Measurements from ENCODE around the gene STAT6. TPM values are rescaled to one million over a fixed set of nuclear protein-coding genes. Genes with fewer than 3 reads are reported as not detected.
A peak's percentile ranks its signal among the peaks of the same experiment; 100 is the strongest.
"Not testable (repeated sequence)": the region's sequence is repeated elsewhere in the genome, so short reads cannot be mapped to it uniquely, and the experiment has no call there.

The STAT6 gene
- total RNA-seq, 1 donor from 2014 or later, result 167 TPM

DNA sequence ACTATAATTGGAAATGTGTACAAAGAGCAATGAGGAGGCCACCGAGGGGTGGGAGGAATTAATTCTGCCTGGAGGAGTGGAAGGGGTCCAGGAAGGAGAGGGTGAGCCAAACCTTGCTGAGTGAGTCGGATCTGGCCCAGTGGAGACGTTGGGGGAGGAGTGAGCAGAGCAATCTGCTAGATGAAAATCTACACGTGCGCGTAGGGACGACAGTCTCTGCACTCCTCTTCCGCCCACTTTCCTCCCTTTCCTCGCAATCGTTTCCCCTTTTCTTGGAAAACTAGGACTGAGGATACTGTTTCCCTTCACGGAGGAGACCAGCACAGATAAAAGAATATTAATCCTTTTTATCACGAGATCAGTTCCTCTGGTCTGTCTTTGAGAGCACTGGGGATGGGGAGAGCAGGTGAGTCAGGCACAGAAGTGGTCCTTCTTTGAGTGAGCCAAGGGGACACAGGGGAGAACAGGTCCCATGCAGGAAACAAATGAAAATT lies 25.1 kb downstream of the STAT6 start:
- H3K9me3 Mint-ChIP-seq, result no peaks in the 10 kb centered on the region
- DNase-seq (ENCODE audit: low spot score in 2 of 2, unreplicated experiment in 2 of 2), result peak in 1 of 2 experiments; percentile 56
- H3K4me1 Mint-ChIP-seq, result peaks cover 39% of the 10 kb centered on the region
- H3K27me3 Mint-ChIP-seq (ENCODE audit: low read depth), result no peaks in the 10 kb centered on the region
- H3K27ac Mint-ChIP-seq, result peak overlapping the region; percentile 100
- peak overlapping the region; percentile 79 for H3K4me3 Mint-ChIP-seq
- H3K36me3 Mint-ChIP-seq, result peaks cover 9% of the 10 kb centered on the region
- TF ChIP-seq, protein P1, sequence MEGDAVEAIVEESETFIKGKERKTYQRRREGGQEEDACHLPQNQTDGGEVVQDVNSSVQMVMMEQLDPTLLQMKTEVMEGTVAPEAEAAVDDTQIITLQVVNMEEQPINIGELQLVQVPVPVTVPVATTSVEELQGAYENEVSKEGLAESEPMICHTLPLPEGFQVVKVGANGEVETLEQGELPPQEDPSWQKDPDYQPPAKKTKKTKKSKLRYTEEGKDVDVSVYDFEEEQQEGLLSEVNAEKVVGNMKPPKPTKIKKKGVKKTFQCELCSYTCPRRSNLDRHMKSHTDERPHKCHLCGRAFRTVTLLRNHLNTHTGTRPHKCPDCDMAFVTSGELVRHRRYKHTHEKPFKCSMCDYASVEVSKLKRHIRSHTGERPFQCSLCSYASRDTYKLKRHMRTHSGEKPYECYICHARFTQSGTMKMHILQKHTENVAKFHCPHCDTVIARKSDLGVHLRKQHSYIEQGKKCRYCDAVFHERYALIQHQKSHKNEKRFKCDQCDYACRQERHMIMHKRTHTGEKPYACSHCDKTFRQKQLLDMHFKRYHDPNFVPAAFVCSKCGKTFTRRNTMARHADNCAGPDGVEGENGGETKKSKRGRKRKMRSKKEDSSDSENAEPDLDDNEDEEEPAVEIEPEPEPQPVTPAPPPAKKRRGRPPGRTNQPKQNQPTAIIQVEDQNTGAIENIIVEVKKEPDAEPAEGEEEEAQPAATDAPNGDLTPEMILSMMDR (IDR thresholded peaks at IDR 0.05; ENCODE audit: unreplicated experiment), result no peak

GRCh38 chr12:57080855-57081254 lies 30.3 kb downstream of the STAT6 start:
- Mint-ChIP-seq H3K4me1 (peaks cover 37% of the 10 kb centered on the region), H3K27ac (no peak overlapping the region), H3K9me3 (no peaks in the 10 kb centered on the region), H3K36me3 (peaks cover 4% of the 10 kb centered on the region), H3K27me3 (ENCODE audit: low read depth) (no peaks in the 10 kb centered on the region), H3K4me3 (no peak overlapping the region)
- TF ChIP-seq, protein P1 (IDR thresholded peaks at IDR 0.05; ENCODE audit: unreplicated experiment), result no peak
- no peak for DNase-seq (ENCODE audit: low spot score in 2 of 2, unreplicated experiment in 2 of 2)

DNA sequence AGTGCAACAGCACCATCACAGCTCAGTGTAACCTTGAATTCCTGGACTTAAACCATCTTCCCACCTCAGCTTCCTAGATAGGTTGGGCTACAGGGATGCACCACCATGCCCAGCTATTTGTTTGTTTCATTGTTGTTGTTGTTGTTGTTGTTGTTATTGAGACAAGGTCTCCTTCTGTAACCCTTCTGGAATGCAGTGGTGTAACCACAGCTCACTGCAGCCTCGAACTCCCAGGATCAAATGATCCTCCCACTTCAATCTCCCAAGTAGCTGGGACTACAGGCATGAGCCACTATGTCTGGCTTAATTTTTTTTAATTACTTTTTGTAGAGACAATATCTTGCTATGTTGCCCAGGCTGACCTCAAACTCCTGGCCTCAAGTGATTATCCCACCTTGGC lies 31.3 kb downstream of the STAT6 start:
- Mint-ChIP-seq H3K9me3 (no peaks in the 10 kb centered on the region), H3K36me3 (peaks cover 4% of the 10 kb centered on the region), H3K4me1 (peaks cover 27% of the 10 kb centered on the region), H3K27ac (peak overlapping the region; percentile 96), H3K27me3 (ENCODE audit: low read depth) (no peaks in the 10 kb centered on the region), H3K4me3 (peak overlapping the region; percentile 10)
- TF ChIP-seq, protein P1 (IDR thresholded peaks at IDR 0.05; ENCODE audit: unreplicated experiment), result no peak
- no peak for DNase-seq (ENCODE audit: low spot score in 2 of 2, unreplicated experiment in 2 of 2)

DNA sequence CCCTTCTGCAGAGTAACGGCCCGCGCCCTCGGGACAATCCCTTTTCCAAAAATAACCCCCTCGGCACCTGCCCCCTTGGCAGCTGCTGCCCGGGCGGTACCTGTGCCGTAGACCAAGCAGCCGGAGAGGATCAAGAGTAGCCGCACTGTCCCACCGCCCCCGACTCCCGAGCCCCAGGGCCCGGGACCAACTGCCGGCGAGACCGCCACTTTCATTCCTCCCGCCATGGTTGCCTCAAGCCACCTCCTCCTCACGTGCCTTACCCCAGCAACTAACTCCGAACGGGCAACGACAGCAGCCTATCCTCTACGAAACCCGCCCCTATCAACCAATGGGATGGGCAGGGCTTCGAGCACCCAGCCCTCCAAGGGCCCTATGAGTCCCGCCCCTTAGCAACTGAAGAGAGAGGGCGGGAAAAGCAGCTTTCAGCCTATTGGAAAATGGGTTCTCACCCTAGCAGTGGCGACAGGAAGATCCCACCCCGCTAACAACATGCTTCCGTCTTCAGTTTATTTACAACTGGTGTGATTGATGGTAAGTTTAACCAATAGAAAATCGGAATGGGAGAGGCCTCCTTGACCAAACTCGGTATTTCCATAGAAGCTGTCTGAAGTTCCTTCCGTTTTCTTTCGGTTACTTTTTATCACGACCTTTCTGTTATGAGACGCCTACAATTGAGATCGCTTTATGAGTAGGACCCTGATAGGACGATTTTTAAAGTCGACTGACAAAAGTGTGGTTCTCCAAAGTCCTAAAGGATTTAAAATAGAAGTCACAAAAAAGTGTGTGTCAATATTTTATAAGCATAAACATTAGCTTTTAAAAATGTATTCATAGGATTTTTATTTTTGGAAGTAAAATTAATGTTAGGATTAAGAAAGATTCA lies 32.4 kb downstream of the STAT6 start, which contains the start of gene NEMP1:
Gene NEMP1 (minus strand): TSS at position 273 of the 886 bp plus-strand sequence. CDS start 46 bp downstream, at position 227.
- peaks cover 22% of the 10 kb centered on the region for H3K4me1 Mint-ChIP-seq
- H3K9me3 Mint-ChIP-seq, result no peaks in the 10 kb centered on the region
- TF ChIP-seq, protein P1 (IDR thresholded peaks at IDR 0.05; ENCODE audit: unreplicated experiment), result no peak
- H3K27ac Mint-ChIP-seq, result peak within 1 kb of the TSS; percentile 96
- H3K36me3 Mint-ChIP-seq, result peaks cover 4% of the 10 kb centered on the region
- H3K4me3 Mint-ChIP-seq, result peak within 1 kb of the TSS; percentile 97
- H3K27me3 Mint-ChIP-seq (ENCODE audit: low read depth), result no peaks in the 10 kb centered on the region
- DNase-seq (ENCODE audit: low spot score in 2 of 2, unreplicated experiment in 2 of 2), result peak; percentile 89

- peaks cover 20% of the 10 kb centered on the region for H3K4me1 Mint-ChIP-seq
- not testable (repeated sequence) for H3K9me3 Mint-ChIP-seq; H3K4me3 Mint-ChIP-seq; H3K36me3 Mint-ChIP-seq; DNase-seq (ENCODE audit: low spot score in 2 of 2, unreplicated experiment in 2 of 2); H3K27me3 Mint-ChIP-seq (ENCODE audit: low read depth); H3K27ac Mint-ChIP-seq
Measured at GRCh38 chr12:57073566-57074450, 37.4 kb downstream of the STAT6 start.

All from mesothelial cell of epicardium (in vitro differentiated cells).